Measurements from ENCODE around the gene MYO3B. TPM values are rescaled to one million over a fixed set of nuclear protein-coding genes. Genes with fewer than 3 reads are reported as not detected.

MYO3B gene
- total and polyA plus RNA-seq, 2 of the 8 experiments (the other 6 are each of a cell fraction or from before 2014, with no cell fraction given): 0.17 to 0.19 TPM

- POLR2A ChIA-PET (ENCODE audit: partially characterized antibody): no interaction called here
- H3K79me2 ChIP-seq (ENCODE audit: control insufficient read depth in 1 of 2, insufficient read depth in 2 of 2, low read length in 2 of 2): no peaks in the 10 kb centered on the region
- no peaks in the 10 kb centered on the region for H3K27me3 ChIP-seq (replicated peaks in 1 of 4; ENCODE audit: control insufficient read depth in 3 of 4, extremely low read depth in 1 of 4, insufficient read depth in 3 of 4, low read length in 3 of 4)
These were observed 474.9 kb downstream of the MYO3B start for GRCh38 chr2:170652637-170653417.

More at GRCh38 chr2:170652637-170653417, 474.9 kb downstream of the MYO3B start:
- Histone ChIP-seq H4K8ac (ENCODE audit: extremely low read depth, insufficient read depth, low read length) (no peak overlapping the region), H3K56ac (replicated peaks; ENCODE audit: insufficient read length, low read depth, low read length) (no peak overlapping the region), H3K23me2 (ENCODE audit: low read depth, low read length) (no peaks in the 10 kb centered on the region), H3K36me3 (ENCODE audit: control insufficient read depth in 2 of 4, insufficient read depth in 4 of 4, low read length in 3 of 4) (no peaks in the 10 kb centered on the region), H3K9ac (replicated peaks in 1 of 4; ENCODE audit: extremely low read depth in 1 of 4, low read depth in 3 of 4, low read length in 3 of 4) (no peak overlapping the region), H4K20me1 (replicated peaks in 1 of 2; ENCODE audit: control insufficient read depth in 1 of 2, insufficient read depth in 2 of 2, low read length in 2 of 2) (no peaks in the 10 kb centered on the region), H3K9me3 (ENCODE audit: insufficient read depth in 2 of 2, low read depth in 1 of 2, low read length in 1 of 2) (no peaks in the 10 kb centered on the region), H2AFZ (ENCODE audit: low read length) (no peak overlapping the region), H3K18ac (ENCODE audit: extremely low read depth, low read length) (peak overlapping the region; percentile 48; the same call in 1 of the 2 replicates), H3K4me1 (replicated peaks in 1 of 4; ENCODE audit: control insufficient read depth in 3 of 4, insufficient read depth in 4 of 4, low read length in 3 of 4) (peaks cover 0 to 9% (median 4%) of the 10 kb centered on the region in 4 experiments; a peak in 3 of 7 replicates), H3K23ac (ENCODE audit: insufficient read length) (no peak overlapping the region), H2BK120ac (replicated peaks; ENCODE audit: low read depth, low read length) (no peak overlapping the region), H3K4me3 (ENCODE audit: extremely low read depth in 1 of 4, insufficient read depth in 2 of 4, low read depth in 3 of 4, low read length in 4 of 4) (no peak overlapping the region), H3K4ac (replicated peaks; ENCODE audit: insufficient read length, low read depth, low read length) (no peak overlapping the region), H4K5ac (ENCODE audit: insufficient read length, low read depth, low read length) (no peak overlapping the region), H3K79me1 (ENCODE audit: low read depth, low read length) (no peaks in the 10 kb centered on the region), H3K4me2 (ENCODE audit: insufficient read depth in 1 of 2, low read depth in 2 of 2, low read length in 2 of 2) (no peak overlapping the region), H2BK5ac (ENCODE audit: low read depth, low read length) (no peak overlapping the region; the same call in 1 of the 2 replicates), H3K27ac (ENCODE audit: low read depth, low read length) (no peak overlapping the region), H3K14ac (ENCODE audit: insufficient read length) (no peak overlapping the region), H4K91ac (replicated peaks; ENCODE audit: insufficient read length, low read length) (no peak overlapping the region), H2AK5ac (ENCODE audit: low read depth, low read length) (no peak overlapping the region), H2BK20ac (ENCODE audit: low read length) (peak overlapping the region; percentile 95), H2BK12ac (ENCODE audit: low read depth, low read length) (peak overlapping the region; percentile 50; the same call in 1 of the 2 replicates), H2BK15ac (ENCODE audit: low read length) (no peak overlapping the region)
- CTCF ChIA-PET (ENCODE audit: partially characterized antibody): no interaction called here
- DNase-seq (ENCODE audit: low read depth in 1 of 2, low spot score in 2 of 2) (no peak), FAIRE-seq (no peak)
- 79% methylated on average over 5 of the region's 5 CpGs; no CpG with 5 or more reads in 1 of the 2 experiments for WGBS, 2 experiments (ENCODE audit: extremely low coverage in 1 of 2, insufficient coverage in 1 of 2, insufficient read length in 1 of 2, insufficient replicate concordance in 2 of 2, low coverage in 1 of 2, low lambda C conversion rate in 2 of 2, missing lambda C conversion rate in 1 of 2)
- TF ChIP-seq SAP30 (IDR thresholded peaks at IDR 0.05; ENCODE audit: insufficient read depth, insufficient replicate concordance, low read length): no peak
- TF ChIP-seq HDAC6 (IDR thresholded peaks at IDR 0.05; ENCODE audit: low read depth, low read length): no peak
- TF ChIP-seq CBX8 (IDR thresholded peaks at IDR 0.05; ENCODE audit: borderline replicate concordance, low read depth, low read length): no peak
- no peak for TF ChIP-seq CEBPB (IDR thresholded peaks at IDR 0.05; ENCODE audit: low read depth, low read length)
- no peak for TF ChIP-seq RXRA (IDR thresholded peaks at IDR 0.05; ENCODE audit: insufficient read depth, low read depth, low read length)
- no peak for TF ChIP-seq TEAD4 (IDR thresholded peaks at IDR 0.05; ENCODE audit: low read depth, low read length)
- no peak for TF ChIP-seq SP1 (IDR thresholded peaks at IDR 0.05; ENCODE audit: low read depth, low read length)
- TF ChIP-seq HDAC2 (IDR thresholded peaks at IDR 0.05; ENCODE audit: borderline replicate concordance in 1 of 2, low read depth in 2 of 2, low read length in 2 of 2): no peak
- TF ChIP-seq ATF3 (IDR thresholded peaks at IDR 0.05; ENCODE audit: insufficient read depth, low read depth, low read length): no peak
